ENCODE measurements around the gene FAM174C. TPM values are rescaled to one million over a fixed set of nuclear protein-coding genes. Genes with fewer than 3 reads are reported as not detected.

Gene FAM174C
- total RNA-seq, 1 experiment from 2014 or later = 156 TPM

GRCh38 chr19:1260749-1261537 is 14.4 kb upstream of the FAM174C start:
- DNase-seq (ENCODE audit: low spot score) = peak; percentile 91

- DNase-seq (ENCODE audit: low spot score) = no peak
Measured at GRCh38 chr19:1261538-1261797, 13.9 kb upstream of the FAM174C start.

DNA sequence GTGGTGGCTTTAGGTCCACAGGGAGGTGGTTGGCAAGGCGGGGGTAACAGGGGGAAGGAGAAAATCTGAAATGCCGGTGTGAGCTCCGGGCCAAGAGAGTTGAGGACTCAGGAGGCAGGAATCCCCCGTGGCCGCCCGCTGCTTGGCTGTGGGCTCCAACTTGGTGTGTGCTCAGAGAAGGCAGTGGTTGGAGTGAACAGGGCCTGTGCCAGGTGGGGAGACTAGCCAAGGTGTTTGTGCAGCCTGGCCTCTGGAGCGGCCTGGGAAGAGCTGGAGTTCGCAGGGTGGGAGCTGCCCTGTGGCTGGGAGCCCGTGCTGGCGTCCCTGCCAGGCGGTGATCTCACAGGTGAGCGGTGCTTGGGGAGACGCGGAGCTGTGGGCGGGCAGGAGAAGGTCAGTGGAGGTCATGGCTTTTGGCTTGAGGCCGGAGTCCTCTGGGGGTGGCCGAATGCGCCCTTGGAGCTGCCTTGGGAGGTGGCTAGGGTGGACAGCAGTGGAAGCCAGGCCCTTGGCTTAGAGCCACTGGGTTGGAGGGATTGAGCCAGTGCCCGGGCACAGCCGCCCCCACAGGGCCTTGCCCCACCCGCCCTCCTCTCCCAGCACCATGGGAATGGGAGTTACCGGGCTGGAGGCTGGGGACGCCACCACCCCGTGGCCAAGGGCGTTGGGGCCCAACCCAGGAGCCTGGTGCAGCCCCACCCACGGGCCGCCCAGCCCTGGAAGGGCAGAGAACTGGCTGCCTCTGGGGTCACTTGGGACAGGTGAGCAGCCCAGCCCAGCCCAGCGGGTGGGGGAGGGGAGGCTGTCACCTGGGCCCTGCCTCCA is 13.3 kb upstream of the FAM174C start:
- DNase-seq (ENCODE audit: low spot score) = peak; percentile 78

DNA sequence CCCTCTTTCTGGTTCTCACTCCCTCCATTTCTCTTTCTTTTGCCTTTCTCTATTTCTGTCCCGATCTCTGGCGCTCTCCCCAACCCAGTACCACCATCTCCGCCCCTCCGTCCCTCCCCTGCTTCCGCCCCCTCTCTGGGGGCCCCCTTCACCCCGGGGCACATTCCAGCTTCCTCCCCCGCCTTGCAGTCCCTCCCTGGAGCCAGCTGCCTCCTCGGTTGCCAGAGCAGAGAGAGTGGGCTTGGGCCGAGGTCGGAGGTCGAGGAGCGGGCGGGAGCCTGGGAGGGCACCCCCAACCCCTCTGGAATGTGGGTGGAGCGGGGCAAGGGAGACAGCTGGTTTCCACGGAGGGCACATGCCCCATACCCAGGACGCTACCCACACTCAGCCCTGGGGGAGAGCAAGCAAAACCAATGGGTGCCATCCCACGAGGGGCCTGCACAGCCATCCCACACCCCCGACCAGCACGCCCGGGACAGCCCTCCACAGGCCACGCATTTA is 12.7 kb upstream of the FAM174C start:
- DNase-seq (ENCODE audit: low spot score) = no peak

- no peak for DNase-seq (ENCODE audit: low spot score)
Measured at GRCh38 chr19:1263188-1263587, 12.1 kb upstream of the FAM174C start.

GRCh38 chr19:1264801-1265614 is 10.3 kb upstream of the FAM174C start:
- peak; percentile 70 for DNase-seq (ENCODE audit: low spot score)

GRCh38 chr19:1265615-1266128 is 9.7 kb upstream of the FAM174C start:
- no peak for DNase-seq (ENCODE audit: low spot score)

DNA sequence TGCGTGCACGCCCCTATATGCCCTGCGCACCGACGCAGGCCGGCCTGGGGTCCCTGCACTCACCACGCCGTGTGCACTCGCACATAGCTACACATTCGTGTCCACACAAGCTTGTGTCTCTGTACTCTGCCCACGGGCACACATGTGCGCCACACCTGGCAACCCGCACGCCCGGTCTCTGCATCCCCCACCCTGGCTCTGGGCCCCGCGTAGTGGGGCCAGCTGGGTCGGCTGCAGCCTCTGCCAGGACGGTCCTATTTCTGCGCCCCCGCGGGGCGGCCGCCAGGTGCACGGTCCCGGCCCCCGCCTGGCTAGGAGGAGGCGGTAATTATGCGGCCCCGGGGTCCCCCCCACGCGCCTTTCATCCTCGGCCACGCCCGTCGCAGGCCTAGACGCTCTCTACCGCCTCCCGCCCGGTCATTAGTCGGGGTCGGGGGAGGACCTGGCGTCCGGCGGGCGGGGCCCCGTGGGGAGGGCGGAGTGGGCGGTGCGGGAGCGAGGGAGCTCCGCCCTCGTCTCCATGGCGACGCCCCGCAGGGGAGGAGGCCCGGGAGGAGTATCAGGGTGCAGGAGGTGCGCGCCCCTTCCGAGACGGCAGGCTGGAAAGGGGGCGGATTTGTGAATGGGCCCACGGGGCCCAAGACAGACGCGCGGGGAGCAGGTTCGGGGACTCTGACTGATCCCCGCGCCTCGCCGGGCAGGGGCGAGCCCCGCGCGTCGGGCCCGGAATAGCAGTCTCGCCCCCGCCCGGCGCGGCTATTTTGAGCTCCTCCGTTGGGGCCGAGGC is 9.0 kb upstream of the FAM174C start:
- peak; percentile 83 for DNase-seq (ENCODE audit: low spot score)

GRCh38 chr19:1266916-1267476 is 8.3 kb upstream of the FAM174C start:
- DNase-seq (ENCODE audit: low spot score) = peak; percentile 60

GRCh38 chr19:1267477-1268225 is 7.7 kb upstream of the FAM174C start:
- DNase-seq (ENCODE audit: low spot score) = no peak

DNA sequence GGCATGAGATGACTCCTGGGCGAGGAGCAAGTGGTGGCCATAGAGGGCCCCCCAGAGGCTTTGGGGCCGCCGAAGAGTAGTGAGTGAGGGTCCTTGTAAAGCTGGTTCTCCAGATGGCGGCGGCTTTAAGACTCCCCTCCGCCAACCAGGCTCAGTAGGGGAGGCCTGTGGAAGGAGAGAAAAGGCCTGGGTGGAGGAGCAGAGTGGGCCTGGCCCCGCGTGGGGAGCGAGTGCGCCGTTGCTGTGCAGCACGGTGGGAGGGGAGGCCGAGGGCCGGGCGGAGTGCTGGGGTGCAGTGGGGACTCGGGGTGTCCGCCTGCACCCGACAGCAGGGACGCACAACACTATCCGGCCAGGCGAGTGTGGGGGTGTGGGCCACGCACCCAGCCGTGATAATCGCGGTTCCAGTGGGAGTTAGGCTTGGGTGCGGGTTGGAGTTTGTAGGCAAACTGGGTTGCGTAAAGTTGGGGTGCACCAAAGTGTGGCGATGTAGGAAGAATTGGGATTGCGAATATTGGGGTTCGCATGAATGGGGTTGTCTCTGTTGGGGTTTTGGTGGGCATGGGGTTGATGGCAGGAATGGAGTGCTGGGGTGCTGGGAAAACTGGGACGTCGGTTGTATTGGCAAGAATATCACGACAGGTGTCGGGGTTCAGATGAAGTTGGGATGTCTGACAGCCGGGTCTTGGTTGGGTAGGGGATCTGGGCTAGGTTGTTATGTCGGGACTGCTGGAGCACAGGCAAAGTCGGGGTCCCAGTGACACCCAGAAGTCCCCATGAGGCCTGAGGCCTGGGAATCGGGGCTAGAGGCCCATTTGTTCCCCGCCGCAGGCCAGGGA is 6.9 kb upstream of the FAM174C start:
- DNase-seq (ENCODE audit: low spot score) = no peak

- DNase-seq (ENCODE audit: low spot score) = peak; percentile 95
Measured at GRCh38 chr19:1269065-1269477, 6.3 kb upstream of the FAM174C start, which contains the start of gene CIRBP. Gene CIRBP (plus strand): TSS chr19:1269332. CDS start chr19:1270934, 1,602 bp downstream.

DNA sequence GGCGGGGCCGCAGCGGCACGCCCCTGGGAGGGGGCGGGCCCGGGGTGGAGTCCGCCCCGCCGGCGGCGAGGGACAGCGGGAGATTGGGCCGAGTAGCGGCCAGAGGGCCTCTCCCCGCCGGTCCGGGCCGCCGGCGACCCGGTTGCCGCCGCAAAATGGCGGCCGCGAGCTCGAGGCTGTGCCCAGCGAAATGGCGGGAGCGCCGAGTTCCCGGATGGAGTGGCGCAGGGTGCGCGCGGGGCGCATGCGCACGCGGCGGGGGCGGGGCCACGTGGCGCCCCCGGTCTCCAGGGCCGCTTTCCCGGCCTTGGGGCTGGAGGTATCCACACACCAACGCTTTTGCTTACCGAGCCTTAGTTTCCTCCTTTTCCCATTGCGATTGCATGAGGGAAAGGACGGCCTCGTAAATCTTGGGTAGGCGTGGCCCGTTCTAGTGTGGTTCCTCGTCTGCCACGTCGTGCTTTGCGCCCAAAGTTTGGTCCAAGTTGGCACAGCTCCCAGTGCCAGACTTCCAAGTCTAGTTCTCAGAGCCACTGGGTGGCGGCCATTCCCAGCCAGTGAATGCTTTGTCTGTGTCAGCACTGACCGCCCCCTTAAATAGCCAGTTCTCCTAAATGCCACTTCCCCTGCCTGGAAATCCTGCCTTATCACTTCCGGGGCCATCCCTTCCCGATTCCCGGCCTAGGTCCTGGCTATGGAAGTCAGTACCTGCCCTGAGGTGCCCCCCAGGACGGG is 5.7 kb upstream of the FAM174C start:
- DNase-seq (ENCODE audit: low spot score) = peak; percentile 86

DNA sequence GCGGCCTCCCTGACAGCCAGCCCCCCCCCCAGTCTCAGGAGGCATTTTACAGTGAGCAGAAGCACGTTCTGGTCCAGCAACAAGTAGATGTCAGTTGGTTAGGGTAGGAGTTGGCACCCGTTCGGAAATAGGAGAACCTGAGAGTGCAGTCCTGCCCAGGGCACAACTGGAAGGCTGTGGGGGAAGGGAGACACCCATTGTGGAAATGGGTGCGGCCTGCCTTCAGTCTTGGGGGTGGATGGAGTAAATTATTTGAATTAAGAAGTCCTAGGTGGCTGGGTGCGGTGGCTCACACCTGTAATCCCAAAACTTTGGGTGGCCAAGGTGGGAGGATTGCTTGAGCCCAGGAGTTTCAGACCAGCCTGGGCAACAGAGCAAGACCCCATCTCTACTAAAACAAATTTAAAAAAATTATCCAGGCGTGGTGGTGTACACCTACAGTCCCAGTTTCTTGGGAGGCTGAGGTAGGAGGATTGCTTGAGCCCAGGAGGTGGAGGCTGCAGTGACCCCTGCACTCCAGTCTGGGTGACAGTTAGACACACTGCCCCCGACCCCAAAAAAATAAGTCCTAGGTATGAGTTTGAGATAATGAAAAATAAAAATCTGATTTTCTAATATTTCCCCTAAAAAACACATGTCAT is 5.0 kb upstream of the FAM174C start:
- DNase-seq (ENCODE audit: low spot score) = no peak

- DNase-seq (ENCODE audit: low spot score) = no peak
Measured at GRCh38 chr19:1270854-1271527, 4.3 kb upstream of the FAM174C start.

GRCh38 chr19:1271528-1272422 is 3.6 kb upstream of the FAM174C start:
- DNase-seq (ENCODE audit: low spot score) = no peak
